Effector memory CD8-positive, alpha-beta T cell (primary cell): ENCODE measurements around the gene HERC2.
"Not testable (repeated sequence)": the region's sequence is repeated elsewhere in the genome, so short reads cannot be mapped to it uniquely, and the experiment has no call there.

Experiments
- ATAC-seq: fragments of 150-1000 bp; cut with Tn5 transposase; replicated peaks from 2 replicates; pipeline ENCODE4 v1.10.0; 2021; ENCODE audit warnings: mild to moderate bottlenecking, moderate library complexity
- DNase-seq, 3 experiments: peaks; one replicate each; pipeline ENCODE4 v3.0.0; 2021
- H3K27ac Mint-ChIP-seq, 2 donors: one replicate each; pipeline ENCODE4 v1.8.0; 2022; ENCODE audit warnings: mild to moderate bottlenecking in 2 of 2, mixed read lengths in 2 of 2, moderate library complexity in 2 of 2
- H3K27me3 Mint-ChIP-seq, 2 donors: one replicate each; pipeline ENCODE4 v1.8.0; 2022; ENCODE audit warnings: mixed read lengths in 2 of 2
- H3K36me3 Mint-ChIP-seq: one replicate; pipeline ENCODE4 v1.8.0; 2022; ENCODE audit warnings: mild to moderate bottlenecking, moderate library complexity, mixed read lengths; ENCODE audit not compliant: insufficient read depth
- H3K4me1 Mint-ChIP-seq, 2 donors: one replicate each; pipeline ENCODE4 v1.8.0; 2022; ENCODE audit warnings: low read depth in 2 of 2, mixed read lengths in 2 of 2
- H3K4me3 Mint-ChIP-seq, 2 donors: one replicate each; pipeline ENCODE4 v1.8.0; 2022; ENCODE audit warnings: mild to moderate bottlenecking in 2 of 2, mixed read lengths in 2 of 2, moderate library complexity in 2 of 2
- H3K9me3 Mint-ChIP-seq, 2 donors: one replicate each; pipeline ENCODE4 v1.8.0; 2022; ENCODE audit warnings: mixed read lengths in 2 of 2

HERC2 gene

DNA sequence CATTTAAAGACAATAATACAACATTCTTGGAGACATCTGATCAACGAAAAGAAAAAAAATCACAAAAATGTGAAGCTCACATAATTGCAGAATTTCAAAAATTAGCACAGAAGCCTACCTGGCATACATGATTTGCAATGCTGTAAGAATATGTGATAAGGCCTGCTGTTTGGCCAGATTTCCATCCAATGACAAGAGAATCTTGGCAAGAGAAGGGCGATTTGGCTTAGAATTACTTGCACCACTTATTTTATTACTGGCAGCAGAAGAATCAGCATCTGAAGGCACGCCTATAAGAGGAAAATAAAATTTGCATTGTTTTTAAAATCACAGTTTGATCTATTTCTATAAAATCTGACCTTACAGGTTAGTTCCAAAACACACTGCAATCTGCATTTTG lies 152.6 kb downstream of the HERC2 start:
- ATAC-seq (no peak), DNase-seq (no peak)
- Mint-ChIP-seq H3K27me3 (no peaks in the 10 kb centered on the region), H3K36me3 (peaks cover 57% of the 10 kb centered on the region), H3K4me1 (no peaks in the 10 kb centered on the region), H3K27ac (no peak overlapping the region), H3K4me3 (no peak overlapping the region), H3K9me3 (no peaks in the 10 kb centered on the region)

- not testable (repeated sequence) for DNase-seq, ATAC-seq, H3K4me3 Mint-ChIP-seq, H3K9me3 Mint-ChIP-seq, H3K27me3 Mint-ChIP-seq, H3K4me1 Mint-ChIP-seq
- H3K27ac Mint-ChIP-seq = peak overlapping the region in 1 of 2 donors; percentile 16
- H3K36me3 Mint-ChIP-seq = peaks cover 56% of the 10 kb centered on the region
Measured at GRCh38 chr15:28168405-28169121, 153.4 kb downstream of the HERC2 start.

DNA sequence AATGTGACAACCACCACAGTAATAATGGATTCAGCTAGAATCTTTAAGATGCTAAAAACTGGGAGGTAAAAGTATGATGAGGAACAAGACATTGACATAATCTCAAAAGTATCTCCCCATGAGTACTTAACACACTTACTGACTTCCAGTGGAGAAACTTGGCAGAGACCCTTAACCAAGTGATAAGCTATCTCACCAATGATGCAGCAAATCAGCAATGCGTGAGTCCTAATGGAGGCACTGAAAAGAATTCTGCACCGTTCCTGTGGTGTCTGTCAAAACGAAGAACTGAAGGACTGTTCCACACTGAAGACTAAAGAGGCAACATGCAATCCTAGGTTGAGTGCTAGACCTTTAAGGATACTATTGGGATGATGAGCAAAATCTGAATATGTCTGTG lies 154.9 kb downstream of the HERC2 start:
- no peak for DNase-seq
- Mint-ChIP-seq H3K9me3 (no peaks in the 10 kb centered on the region), H3K27ac (no peak overlapping the region), H3K4me1 (no peaks in the 10 kb centered on the region), H3K27me3 (no peaks in the 10 kb centered on the region), H3K36me3 (peaks cover 58% of the 10 kb centered on the region), H3K4me3 (no peak overlapping the region)
- no peak for ATAC-seq

GRCh38 chr15:28165791-28166190 lies 156.2 kb downstream of the HERC2 start:
- Mint-ChIP-seq H3K4me1 (no peaks in the 10 kb centered on the region), H3K27ac (no peak overlapping the region), H3K9me3 (no peaks in the 10 kb centered on the region), H3K27me3 (no peaks in the 10 kb centered on the region), H3K4me3 (no peak overlapping the region), H3K36me3 (peaks cover 61% of the 10 kb centered on the region)
- no peak for DNase-seq
- no peak for ATAC-seq

GRCh38 chr15:28164876-28165275 lies 157.1 kb downstream of the HERC2 start:
- H3K4me3 Mint-ChIP-seq = no peak overlapping the region
- H3K9me3 Mint-ChIP-seq = no peaks in the 10 kb centered on the region
- H3K4me1 Mint-ChIP-seq = no peaks in the 10 kb centered on the region
- DNase-seq = no peak
- no peak overlapping the region for H3K27ac Mint-ChIP-seq
- no peaks in the 10 kb centered on the region for H3K27me3 Mint-ChIP-seq
- peaks cover 54% of the 10 kb centered on the region for H3K36me3 Mint-ChIP-seq
- no peak for ATAC-seq

GRCh38 chr15:28154283-28154682 lies 167.7 kb downstream of the HERC2 start:
- no peak overlapping the region for H3K27ac Mint-ChIP-seq
- H3K36me3 Mint-ChIP-seq = peaks cover 6% of the 10 kb centered on the region

DNA sequence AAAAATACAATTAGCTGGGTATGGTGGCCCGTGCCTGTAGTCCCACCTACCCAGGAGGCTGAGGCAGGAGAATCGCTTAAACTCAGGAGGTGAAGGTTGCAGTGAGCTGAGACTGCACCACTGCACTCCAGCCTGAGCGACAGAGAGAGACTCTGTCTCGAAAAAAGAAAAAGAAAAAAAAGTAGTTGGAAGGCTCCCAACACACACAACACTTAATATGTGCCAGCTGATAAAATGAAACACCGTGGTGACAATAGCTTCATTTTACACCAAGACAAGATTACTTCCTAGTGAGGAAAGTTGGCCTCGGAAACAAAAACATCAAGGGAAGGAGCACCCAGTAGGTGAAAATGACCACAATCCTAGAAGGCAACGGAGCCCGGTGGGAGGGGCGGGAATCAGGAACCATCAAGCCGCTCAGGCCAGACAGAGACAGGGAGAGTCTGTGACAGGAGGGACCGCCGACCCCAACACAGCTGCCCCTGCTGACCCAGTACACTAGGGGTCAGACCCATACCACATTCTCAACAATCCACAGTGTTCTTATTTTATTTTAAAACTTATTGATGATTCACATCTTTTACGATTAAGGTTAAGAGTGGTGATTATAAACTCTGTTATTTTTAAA lies 168.4 kb downstream of the HERC2 start:
- peaks cover 6% of the 10 kb centered on the region for H3K36me3 Mint-ChIP-seq

More at GRCh38 chr15:28154283-28154682, 167.7 kb downstream of the HERC2 start:
- H3K4me3 Mint-ChIP-seq = no peak overlapping the region
- DNase-seq (no peak), ATAC-seq (no peak)
- H3K4me1 Mint-ChIP-seq = peaks cover 0 to 2% of the 10 kb centered on the region in 2 donors
- no peaks in the 10 kb centered on the region for H3K27me3 Mint-ChIP-seq
- peaks cover 13 to 16% of the 10 kb centered on the region in 2 donors for H3K9me3 Mint-ChIP-seq

GRCh38 chr15:28152538-28152923 lies 169.4 kb downstream of the HERC2 start:
- ATAC-seq, H3K27me3 Mint-ChIP-seq, DNase-seq, H3K4me3 Mint-ChIP-seq, H3K36me3 Mint-ChIP-seq, H3K27ac Mint-ChIP-seq, H3K4me1 Mint-ChIP-seq: not testable (repeated sequence)
- peaks cover 16 to 23% of the 10 kb centered on the region in 2 donors for H3K9me3 Mint-ChIP-seq

More for the DNA sequence above, 168.4 kb downstream of the HERC2 start:
- no peak overlapping the region for H3K27ac Mint-ChIP-seq
- H3K27me3 Mint-ChIP-seq = no peaks in the 10 kb centered on the region
- ATAC-seq = no peak
- no peak overlapping the region for H3K4me3 Mint-ChIP-seq
- no peak for DNase-seq
- H3K9me3 Mint-ChIP-seq = peaks cover 16 to 23% of the 10 kb centered on the region in 2 donors
- peaks cover 0 to 4% of the 10 kb centered on the region in 2 donors for H3K4me1 Mint-ChIP-seq

GRCh38 chr15:28151864-28152537 lies 170.0 kb downstream of the HERC2 start:
- H3K27me3 Mint-ChIP-seq, ATAC-seq, DNase-seq, H3K4me3 Mint-ChIP-seq, H3K36me3 Mint-ChIP-seq, H3K27ac Mint-ChIP-seq, H3K4me1 Mint-ChIP-seq: not testable (repeated sequence)
- H3K9me3 Mint-ChIP-seq = peaks cover 16 to 23% of the 10 kb centered on the region in 2 donors

GRCh38 chr15:28147801-28148200 lies 174.2 kb downstream of the HERC2 start:
- H3K4me3 Mint-ChIP-seq = no peak overlapping the region
- no peaks in the 10 kb centered on the region for H3K27me3 Mint-ChIP-seq
- peaks cover 13 to 23% of the 10 kb centered on the region in 2 donors for H3K9me3 Mint-ChIP-seq
- peaks cover 13% of the 10 kb centered on the region for H3K36me3 Mint-ChIP-seq
- H3K4me1 Mint-ChIP-seq = peaks cover 0 to 6% of the 10 kb centered on the region in 2 donors
- no peak for ATAC-seq
- no peak overlapping the region for H3K27ac Mint-ChIP-seq
- DNase-seq = no peak

DNA sequence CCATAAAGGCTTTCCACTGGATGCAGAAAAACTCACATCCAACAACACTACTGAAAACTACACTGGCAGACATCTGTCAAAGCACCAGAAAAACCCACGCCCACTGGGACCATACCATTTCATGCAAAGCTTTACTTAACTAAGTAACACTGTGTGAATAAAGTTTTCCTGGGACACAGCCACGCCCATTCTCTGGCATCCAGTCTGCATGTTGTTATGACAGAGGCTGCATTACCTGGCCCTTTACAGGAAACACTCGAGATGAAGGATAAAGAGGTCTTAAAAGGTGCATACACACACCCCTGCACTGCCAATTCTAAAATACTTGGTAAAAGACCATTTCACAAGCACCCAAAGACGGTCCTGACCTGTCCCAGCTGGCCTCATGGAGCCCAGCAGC lies 176.6 kb downstream of the HERC2 start:
- DNase-seq, ATAC-seq, H3K27me3 Mint-ChIP-seq, H3K4me3 Mint-ChIP-seq, H3K4me1 Mint-ChIP-seq: not testable (repeated sequence)
- Mint-ChIP-seq H3K9me3 (peaks cover 11 to 18% of the 10 kb centered on the region in 2 donors), H3K36me3 (peaks cover 21% of the 10 kb centered on the region), H3K27ac (peak overlapping the region; percentile 29 to 72)

- ATAC-seq (no peak), DNase-seq (no peak)
- no peaks in the 10 kb centered on the region for H3K27me3 Mint-ChIP-seq
- peaks cover 31% of the 10 kb centered on the region for H3K36me3 Mint-ChIP-seq
- no peaks in the 10 kb centered on the region for H3K9me3 Mint-ChIP-seq
- no peak overlapping the region for H3K4me3 Mint-ChIP-seq
- no peak overlapping the region for H3K27ac Mint-ChIP-seq
- H3K4me1 Mint-ChIP-seq = peaks cover 9% of the 10 kb centered on the region in 2 donors
Measured at GRCh38 chr15:28140062-28140461, 181.9 kb downstream of the HERC2 start.

- Mint-ChIP-seq H3K27ac (peak overlapping the region in 1 of 2 donors; percentile 66), H3K36me3 (peaks cover 29% of the 10 kb centered on the region)
- H3K4me1 Mint-ChIP-seq, H3K4me3 Mint-ChIP-seq, DNase-seq, ATAC-seq, H3K9me3 Mint-ChIP-seq, H3K27me3 Mint-ChIP-seq: not testable (repeated sequence)
Measured at GRCh38 chr15:28137408-28138039, 184.5 kb downstream of the HERC2 start.
